ENCODE data around the gene TTC7B. TPM values are rescaled to one million over a fixed set of nuclear protein-coding genes. Genes with fewer than 3 reads are reported as not detected.

The TTC7B gene
- total RNA-seq, 1 experiment from 2014 or later: 9.6 TPM

DNA sequence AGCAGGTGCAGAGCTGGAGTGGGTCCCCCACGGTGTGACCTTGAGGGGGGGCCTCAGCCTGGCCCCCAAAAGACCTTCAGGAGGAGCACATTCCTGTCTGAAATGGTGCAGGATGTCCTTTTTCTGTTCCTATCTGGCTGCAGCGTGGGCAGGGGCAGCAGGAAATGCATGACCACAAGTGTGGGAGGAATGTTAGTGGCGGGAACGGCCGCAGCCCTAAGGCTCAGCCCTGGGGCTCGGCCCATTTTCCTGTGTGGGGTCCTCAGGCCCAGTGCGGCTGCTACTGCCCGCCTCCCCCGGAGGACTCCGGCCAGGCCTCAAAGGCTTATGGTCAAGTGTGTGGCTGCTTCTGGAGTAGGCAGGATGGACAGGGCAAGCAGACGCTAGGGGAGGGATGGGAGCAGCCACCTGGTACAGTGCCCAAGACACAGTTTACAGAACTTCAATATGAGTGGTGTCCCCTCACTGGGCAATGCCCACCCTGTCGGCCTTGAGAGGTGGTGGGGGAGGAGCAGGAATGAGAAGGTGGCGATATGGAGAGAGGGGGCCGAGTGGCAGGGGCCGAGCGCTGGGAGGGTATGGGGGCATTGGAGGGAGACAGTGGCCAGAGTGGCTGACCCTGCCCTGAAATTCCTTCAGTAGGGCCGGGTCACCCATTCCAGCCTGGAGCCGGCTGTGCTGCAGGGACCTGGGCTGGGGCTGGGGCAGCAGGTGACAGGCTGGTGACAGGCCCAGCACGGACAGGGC, 282.0 kb downstream of the TTC7B start:
- no peaks in the 10 kb centered on the region for H3K27me3 Mint-ChIP-seq (ENCODE audit: unreplicated experiment)
- CTCF ChIA-PET: no interaction called here
- no peak overlapping the region for H3K4me3 Mint-ChIP-seq (ENCODE audit: low read depth, unreplicated experiment)
- H3K36me3 Mint-ChIP-seq (ENCODE audit: insufficient read depth, unreplicated experiment): no peaks in the 10 kb centered on the region
- peaks cover 17% of the 10 kb centered on the region for H3K4me1 Mint-ChIP-seq (ENCODE audit: low read depth, unreplicated experiment)
- no peak overlapping the region for H3K27ac Mint-ChIP-seq (ENCODE audit: unreplicated experiment)
- intact Hi-C loops (cut with micrococcal nuclease; ENCODE audit: unreplicated experiment): no loop called here
- no peaks in the 10 kb centered on the region for H3K9me3 Mint-ChIP-seq (ENCODE audit: low read depth, unreplicated experiment)
- TF ChIP-seq, protein P1, sequence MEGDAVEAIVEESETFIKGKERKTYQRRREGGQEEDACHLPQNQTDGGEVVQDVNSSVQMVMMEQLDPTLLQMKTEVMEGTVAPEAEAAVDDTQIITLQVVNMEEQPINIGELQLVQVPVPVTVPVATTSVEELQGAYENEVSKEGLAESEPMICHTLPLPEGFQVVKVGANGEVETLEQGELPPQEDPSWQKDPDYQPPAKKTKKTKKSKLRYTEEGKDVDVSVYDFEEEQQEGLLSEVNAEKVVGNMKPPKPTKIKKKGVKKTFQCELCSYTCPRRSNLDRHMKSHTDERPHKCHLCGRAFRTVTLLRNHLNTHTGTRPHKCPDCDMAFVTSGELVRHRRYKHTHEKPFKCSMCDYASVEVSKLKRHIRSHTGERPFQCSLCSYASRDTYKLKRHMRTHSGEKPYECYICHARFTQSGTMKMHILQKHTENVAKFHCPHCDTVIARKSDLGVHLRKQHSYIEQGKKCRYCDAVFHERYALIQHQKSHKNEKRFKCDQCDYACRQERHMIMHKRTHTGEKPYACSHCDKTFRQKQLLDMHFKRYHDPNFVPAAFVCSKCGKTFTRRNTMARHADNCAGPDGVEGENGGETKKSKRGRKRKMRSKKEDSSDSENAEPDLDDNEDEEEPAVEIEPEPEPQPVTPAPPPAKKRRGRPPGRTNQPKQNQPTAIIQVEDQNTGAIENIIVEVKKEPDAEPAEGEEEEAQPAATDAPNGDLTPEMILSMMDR (IDR thresholded peaks at IDR 0.05; ENCODE audit: unreplicated experiment): no peak
- no peak for DNase-seq
- no TSS peak for BruUV-seq (replicated peaks)

DNA sequence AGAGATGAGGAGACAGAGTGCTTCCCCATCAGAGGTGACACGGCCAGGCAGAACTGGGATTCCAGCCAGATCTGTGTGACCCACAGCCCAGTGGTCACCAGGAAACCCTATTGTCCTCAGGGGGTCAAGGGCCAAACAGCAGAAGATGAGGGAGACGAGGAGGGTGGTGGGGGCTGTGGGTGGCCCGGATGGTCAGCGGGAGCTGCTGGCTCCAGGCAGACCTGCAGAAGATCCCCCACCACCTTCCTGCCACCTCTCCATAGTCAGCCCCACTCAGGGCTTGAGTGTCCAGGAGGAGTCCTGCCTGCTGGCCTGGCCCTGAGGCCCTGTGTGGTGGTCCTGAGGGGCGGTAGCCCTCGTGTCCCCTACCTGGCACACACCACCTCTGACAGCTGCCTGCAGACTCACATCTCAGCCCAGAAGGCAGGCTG, 282.6 kb downstream of the TTC7B start:
- DNase-seq: no peak
- Mint-ChIP-seq H3K9me3 (ENCODE audit: low read depth, unreplicated experiment) (peaks cover 5% of the 10 kb centered on the region), H3K27me3 (ENCODE audit: unreplicated experiment) (no peaks in the 10 kb centered on the region), H3K36me3 (ENCODE audit: insufficient read depth, unreplicated experiment) (no peaks in the 10 kb centered on the region), H3K4me3 (ENCODE audit: low read depth, unreplicated experiment) (no peak overlapping the region), H3K4me1 (ENCODE audit: low read depth, unreplicated experiment) (peaks cover 17% of the 10 kb centered on the region), H3K27ac (ENCODE audit: unreplicated experiment) (no peak overlapping the region)
- CTCF ChIA-PET: no interaction called here
- no TSS peak for BruUV-seq (replicated peaks)
- TF ChIP-seq, protein P1 (IDR thresholded peaks at IDR 0.05; ENCODE audit: unreplicated experiment): no peak
- intact Hi-C loops (cut with micrococcal nuclease; ENCODE audit: unreplicated experiment): no loop called here

DNA sequence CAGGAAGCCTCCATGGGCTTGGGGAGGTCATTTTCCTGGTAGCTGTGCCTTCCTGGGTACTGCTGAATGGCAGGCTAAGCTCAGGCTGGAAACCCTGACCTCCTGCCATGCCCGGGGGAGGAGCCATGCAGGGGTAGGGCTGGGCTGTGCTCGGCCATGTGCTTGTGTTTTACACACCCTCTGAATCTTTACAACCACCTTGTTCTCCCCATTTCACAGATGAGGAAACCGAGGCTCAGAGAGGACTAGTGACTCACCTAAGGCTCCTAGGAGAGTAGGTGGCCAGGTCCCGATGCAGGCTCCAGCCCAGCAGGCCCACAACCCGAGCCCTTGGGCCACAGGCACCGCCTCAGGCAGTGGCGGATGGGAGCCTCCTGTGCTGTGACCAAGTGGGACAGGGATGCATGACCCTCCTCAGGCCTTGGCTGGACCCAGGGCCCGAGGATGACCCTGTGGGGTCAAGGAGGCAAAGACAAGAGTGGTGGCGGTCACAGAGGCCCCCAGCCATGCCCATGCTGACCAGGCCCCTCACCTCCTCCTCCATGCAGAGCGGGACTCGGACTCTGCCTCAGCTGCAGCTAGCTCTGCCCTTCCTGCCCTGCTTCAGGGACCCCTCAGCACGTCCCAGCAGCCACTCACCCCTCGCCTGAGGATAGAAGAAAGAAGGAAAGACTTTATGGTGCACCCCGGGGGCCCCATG, 283.3 kb downstream of the TTC7B start:
- Mint-ChIP-seq H3K4me3 (ENCODE audit: low read depth, unreplicated experiment) (no peak overlapping the region), H3K27me3 (ENCODE audit: unreplicated experiment) (no peaks in the 10 kb centered on the region), H3K36me3 (ENCODE audit: insufficient read depth, unreplicated experiment) (no peaks in the 10 kb centered on the region), H3K4me1 (ENCODE audit: low read depth, unreplicated experiment) (peaks cover 17% of the 10 kb centered on the region), H3K9me3 (ENCODE audit: low read depth, unreplicated experiment) (peaks cover 6% of the 10 kb centered on the region), H3K27ac (ENCODE audit: unreplicated experiment) (no peak overlapping the region)
- no TSS peak for BruUV-seq (replicated peaks)
- TF ChIP-seq, protein P1 (IDR thresholded peaks at IDR 0.05; ENCODE audit: unreplicated experiment): no peak
- no peak for DNase-seq
- intact Hi-C loops (cut with micrococcal nuclease; ENCODE audit: unreplicated experiment): no loop called here
- CTCF ChIA-PET: no interaction called here

DNA sequence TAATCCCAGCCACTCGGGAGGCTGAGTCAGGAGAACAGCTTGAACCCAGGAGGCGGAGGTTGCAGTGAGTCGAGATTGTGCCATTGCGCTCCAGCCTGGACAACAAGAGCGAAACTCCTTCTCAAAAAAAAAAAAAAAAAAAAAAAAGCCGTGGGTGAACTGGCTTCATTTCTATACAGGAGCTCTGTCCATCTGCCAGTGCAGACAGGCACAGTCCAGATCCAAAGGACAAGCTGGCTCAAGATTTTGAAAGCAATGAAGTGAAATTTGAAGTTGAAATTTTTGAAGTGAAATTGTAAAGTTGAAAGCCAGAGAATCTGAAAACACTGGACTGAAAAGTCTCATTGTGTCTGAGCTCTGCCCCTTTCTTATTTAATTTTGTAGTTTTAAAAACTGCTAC, 284.7 kb downstream of the TTC7B start:
- Mint-ChIP-seq H3K4me1 (ENCODE audit: low read depth, unreplicated experiment) (peaks cover 17% of the 10 kb centered on the region), H3K36me3 (ENCODE audit: insufficient read depth, unreplicated experiment) (no peaks in the 10 kb centered on the region), H3K9me3 (ENCODE audit: low read depth, unreplicated experiment) (peaks cover 10% of the 10 kb centered on the region), H3K4me3 (ENCODE audit: low read depth, unreplicated experiment) (no peak overlapping the region), H3K27me3 (ENCODE audit: unreplicated experiment) (no peaks in the 10 kb centered on the region), H3K27ac (ENCODE audit: unreplicated experiment) (no peak overlapping the region)
- DNase-seq: no peak
- intact Hi-C loops (cut with micrococcal nuclease; ENCODE audit: unreplicated experiment): no loop called here
- BruUV-seq (replicated peaks): no TSS peak
- CTCF ChIA-PET: interaction anchor here (0.6 kb wide), 2 partner anchors 112 to 122 kb away, joined by 3 read pairs; no protein-coding TSS in a partner anchor
- TF ChIP-seq, protein P1 (IDR thresholded peaks at IDR 0.05; ENCODE audit: unreplicated experiment): no peak

All from Calu3 (cell line).